GM21367 (cell line): Measurements from ENCODE around the gene EGLN1.

Experiments
- ATAC-seq: cut with Tn5 transposase; IDR thresholded peaks from one replicate; pipeline ENCODE4 v1.9.1; 2021; ENCODE audit not compliant: unreplicated experiment

The EGLN1 gene

DNA sequence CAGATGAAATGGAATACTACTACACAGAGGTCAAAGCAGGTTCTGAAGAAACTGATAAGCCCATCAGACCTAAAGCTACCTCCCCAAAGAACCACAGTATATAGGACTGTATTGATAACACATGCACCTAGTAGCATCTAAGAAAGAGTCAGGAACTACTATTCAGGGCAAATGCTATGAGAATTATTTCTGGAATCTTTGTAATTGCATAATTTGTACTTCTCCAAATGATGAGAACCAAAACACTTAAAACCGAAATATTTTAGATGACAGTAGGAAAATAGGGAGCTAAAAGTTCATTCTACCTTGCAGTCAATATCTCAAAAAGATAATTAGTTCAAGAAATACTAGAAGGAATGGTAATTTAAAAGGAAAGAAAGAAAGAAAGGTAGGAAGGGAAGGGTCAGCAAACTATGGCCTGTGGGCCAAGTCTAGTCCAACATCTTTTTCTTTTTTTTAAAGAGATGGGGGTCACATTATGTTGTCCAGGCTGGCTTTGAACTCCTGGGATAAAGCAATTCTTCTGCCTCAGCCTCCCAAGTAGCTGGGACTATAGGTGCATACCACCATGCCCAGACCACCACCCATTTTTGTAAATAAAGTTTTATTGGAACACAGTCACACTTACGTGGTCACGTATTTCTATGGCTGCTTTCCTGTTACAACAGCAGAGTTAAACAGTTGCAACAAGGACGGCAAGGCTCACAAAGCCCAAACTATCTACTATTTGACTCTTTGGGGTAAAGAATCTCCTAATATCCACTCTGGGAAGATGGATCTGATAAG lies 24.0 kb downstream of the EGLN1 start:
- ATAC-seq, result no peak

DNA sequence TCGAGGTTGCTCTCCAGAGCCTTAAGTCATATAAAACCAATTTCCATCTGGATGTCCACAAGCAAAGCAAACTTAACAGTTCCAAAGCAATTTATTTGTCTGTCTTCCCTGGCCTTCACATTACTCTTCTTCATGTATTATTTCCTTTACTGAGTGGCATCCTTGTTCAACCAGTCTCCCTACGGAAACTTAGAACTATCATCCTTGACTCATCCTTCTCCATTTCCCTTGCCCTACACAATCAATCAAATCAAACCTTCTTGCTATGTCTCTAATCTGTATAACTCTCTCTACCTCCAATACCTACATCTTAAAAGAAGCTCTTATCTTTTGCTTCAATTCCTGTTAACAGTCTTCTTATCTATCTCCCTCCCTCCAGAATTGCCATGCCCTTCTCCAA lies 25.4 kb downstream of the EGLN1 start:
- ATAC-seq, result no peak

DNA sequence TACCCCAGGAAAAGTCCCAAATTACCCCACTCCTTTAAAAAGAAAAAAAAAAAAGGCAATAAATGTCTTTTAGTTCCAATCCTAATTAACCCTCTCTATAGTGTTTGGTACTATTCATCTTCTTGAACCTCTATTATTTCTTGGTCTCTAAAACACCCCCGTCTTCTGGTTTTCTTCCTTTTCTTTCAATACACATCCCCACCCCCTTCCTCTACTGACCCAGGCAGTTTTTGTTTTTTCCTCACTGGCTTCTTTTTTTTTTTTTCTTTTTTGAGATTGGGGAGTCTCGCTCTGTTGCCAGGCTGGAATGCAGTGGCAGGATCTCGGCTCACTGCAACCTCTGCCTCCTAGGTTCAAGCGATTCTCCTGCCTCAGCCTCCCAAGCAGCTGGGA lies 26.1 kb downstream of the EGLN1 start:
- no peak for ATAC-seq

DNA sequence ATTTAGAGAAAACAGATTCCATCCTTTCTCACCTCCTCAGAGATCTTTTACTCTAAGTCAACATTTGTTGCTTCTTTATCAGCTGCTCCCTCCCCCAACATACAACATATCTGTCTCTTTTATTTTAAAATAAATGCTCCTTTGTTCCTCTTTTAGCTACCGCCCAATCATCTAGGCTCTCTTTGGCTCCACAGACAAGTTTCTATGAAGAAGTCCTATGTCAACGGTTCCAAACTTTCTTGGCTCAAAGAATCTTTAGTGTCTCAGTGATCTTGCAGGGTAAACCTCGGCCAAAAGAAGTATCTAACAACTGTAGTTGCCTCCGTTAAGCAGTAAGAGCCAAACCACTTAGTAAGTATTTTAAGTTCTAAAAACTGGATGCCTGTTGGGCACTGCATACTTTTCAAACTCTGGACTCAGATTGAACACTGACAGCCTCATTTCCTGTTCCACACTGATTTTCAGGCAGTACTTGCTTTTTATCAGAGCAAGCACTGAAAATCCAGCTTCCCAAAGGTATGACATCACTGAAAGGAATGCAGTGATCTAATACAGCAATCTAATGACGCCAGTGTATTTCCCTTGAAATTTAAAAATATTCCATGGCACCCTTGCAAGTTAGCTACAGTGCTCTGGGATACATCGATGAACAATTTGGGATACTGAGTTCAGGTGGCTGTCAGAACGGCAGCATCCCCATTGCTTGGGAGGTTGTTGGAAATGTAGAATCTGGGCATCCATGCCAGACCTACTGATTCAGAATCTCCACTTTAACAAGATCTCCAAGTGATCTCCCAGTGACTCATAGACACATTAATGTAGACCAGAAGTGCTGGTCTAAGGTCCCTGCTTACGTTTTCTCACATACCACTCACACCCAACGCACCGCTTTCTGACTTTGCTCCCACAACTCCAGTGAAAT lies 26.8 kb downstream of the EGLN1 start:
- ATAC-seq, result no peak

DNA sequence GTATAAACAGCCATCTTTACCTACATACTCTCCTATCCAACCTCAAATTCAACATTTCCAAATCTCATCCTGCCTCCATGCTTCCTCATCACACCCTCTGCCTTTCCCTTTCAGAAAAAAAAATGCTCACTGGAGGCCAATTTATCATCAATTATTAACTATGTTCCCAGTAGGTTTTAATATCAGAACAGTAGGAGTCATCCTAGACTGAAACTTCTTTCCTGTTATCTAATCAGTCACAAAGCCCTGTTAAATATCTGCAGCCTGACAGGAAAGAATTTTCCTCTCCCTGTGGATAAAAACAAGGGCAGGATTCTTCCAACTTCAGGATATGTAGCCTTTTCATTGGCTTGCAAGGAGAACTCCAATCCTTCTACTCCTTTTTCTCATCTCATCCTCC lies 28.4 kb downstream of the EGLN1 start:
- no peak for ATAC-seq

DNA sequence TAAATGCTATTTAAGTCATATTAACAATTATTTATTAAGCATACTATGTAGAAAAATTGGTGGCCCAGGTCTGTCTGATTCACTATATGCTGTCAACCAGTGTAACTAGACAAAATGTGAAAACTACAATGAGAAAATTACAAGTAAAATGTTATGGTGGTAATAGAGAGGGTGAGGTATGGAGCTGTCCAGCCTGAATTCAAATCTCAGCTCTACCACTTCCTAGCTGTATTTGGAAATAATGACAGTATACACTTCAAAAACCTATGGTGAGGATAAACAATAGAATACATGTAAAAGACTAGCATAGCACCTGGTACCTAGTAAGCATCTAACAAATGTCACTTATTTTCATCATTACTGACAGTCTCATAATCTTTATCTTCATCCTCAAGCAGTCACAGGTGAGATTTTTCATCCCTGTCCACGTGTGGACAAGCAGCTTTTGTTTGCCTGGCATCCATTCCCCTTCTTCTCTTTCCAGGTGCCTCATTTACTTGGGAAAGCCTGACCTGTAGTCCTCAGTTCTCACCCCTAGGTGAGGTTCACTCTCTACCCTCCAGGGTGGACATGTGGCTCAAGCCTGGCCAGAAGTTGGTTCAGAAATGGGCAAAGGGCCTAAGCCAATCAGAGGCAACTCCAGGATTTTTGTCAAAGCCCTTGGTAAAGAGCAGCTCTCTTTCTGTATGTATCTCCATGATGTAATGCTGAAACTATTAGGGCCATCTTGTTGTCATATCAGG lies 29.5 kb downstream of the EGLN1 start:
- no peak for ATAC-seq

DNA sequence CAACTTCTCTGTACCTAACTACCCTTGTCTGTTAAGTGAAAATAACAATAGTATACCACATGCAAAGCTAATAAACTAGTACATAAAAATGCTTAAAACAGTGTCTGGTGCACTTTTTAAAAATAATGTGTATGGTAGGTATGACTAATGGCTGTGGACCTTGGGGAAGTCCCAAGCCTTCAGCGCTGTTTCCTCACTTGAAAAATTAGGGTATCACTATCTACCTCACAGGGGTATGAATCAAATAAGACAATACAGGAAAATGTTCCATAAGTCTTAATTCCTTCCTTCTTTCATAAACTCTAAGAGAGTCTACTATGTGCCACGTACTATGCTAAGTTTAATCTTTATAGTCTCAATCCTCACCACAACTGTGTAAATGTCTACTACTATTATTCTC lies 32.0 kb downstream of the EGLN1 start:
- ATAC-seq, result no peak

DNA sequence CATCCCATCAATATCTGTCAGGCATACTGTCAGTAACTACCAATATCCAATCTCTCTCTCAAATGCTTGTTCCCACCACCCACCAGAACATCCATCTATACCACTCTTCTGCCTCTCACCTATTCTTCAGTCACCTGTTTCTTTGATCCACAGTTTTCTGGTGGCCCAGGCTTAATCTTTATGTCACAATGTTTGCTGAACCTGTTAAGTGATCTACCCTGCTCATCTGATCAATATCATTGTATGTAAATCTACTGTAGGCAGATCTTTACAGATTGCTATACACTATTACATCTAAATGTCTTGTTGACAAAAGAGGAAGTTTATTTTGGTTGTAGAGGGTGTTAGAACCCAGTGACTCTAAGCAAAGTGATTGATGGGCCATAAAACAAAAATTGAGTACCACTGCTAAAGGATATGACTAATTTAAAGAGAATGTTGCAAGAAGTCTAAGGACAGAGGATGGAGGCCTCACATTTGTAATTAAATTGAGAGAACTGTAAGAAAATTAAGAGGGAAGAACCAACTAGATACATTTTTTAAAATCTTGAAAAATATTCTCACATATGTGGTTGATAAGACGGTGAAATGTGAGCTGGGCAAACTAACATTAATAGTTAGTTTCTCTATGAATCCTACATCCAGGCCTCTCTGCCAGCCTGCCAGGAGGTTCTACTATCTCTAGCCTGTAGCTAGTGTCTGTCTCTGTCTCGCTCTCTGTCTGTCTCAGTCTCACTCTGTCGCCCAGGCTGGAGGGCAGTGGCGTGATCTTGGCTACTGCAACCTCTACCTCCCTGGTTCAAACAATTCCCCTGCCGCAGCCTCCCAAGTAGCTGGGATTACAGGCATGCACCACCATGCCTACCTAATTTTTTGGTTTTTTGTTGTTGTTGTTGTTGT lies 34.1 kb downstream of the EGLN1 start:
- no peak for ATAC-seq

DNA sequence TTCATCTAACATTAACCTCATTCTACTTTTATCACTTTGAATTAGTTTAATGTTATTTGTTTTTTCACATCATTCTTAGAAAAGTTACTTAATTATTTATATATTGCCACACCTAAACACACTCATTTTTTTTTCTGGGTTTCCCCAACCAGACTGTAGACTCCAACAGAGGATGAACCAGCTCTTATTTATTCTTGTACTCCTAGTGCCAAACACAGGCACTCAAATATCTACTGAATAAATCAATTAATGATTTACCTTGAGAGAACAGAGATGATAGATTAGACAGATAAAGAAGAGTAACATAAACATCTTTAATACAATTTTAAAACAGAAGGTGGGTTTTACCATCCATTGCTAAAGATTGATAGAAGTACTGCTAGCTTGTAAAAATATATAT lies 35.6 kb downstream of the EGLN1 start:
- no peak for ATAC-seq

DNA sequence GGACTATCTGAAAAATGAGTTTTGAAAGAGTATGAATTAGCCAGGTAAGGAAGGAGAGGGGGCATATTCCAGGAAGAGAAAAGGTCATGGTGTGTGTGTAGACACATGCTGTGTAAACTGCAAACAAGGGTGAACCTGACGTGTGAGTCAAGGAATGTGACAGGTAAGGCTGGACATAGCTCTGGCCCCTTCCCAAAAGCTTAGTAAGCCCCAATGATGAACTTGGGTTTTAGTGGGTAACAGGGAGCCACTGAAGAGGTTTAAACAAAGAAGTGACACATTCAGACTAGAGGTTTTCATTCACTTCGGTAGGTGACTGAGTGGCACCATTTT lies 36.7 kb downstream of the EGLN1 start:
- ATAC-seq, result no peak

DNA sequence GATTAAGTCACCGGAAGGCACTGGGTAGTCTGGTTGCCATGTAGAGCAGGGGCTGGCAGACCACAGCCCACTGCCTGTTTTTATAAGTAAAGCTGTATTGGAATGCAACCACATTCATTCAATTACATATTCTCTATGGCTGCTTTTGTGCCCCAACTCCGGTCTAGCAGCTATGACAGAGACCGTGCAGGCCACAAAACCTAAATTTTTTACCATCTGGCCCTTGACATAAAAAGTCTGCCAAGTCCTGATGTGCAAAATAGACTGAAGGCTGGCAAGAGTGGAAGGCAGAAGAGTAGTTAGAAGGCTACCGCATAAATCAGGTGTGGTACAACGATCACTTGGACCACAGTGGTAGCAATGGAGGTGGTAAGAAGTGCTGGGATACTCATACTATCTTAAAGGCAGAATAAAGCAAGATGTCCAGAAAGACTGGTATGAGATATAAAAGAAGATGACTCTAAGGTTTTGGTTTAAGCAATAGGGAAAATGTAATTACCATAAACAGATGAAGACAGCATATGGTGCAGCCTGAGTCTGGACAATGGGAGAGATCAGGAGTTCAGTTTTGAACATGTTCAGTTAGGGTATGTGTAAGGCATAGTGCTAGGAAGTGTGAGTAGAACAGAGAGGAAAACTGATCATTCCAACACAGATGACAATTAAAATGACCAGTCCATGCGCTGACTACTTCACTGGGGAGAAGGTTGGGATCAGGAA lies 37.2 kb downstream of the EGLN1 start:
- ATAC-seq, result no peak

DNA sequence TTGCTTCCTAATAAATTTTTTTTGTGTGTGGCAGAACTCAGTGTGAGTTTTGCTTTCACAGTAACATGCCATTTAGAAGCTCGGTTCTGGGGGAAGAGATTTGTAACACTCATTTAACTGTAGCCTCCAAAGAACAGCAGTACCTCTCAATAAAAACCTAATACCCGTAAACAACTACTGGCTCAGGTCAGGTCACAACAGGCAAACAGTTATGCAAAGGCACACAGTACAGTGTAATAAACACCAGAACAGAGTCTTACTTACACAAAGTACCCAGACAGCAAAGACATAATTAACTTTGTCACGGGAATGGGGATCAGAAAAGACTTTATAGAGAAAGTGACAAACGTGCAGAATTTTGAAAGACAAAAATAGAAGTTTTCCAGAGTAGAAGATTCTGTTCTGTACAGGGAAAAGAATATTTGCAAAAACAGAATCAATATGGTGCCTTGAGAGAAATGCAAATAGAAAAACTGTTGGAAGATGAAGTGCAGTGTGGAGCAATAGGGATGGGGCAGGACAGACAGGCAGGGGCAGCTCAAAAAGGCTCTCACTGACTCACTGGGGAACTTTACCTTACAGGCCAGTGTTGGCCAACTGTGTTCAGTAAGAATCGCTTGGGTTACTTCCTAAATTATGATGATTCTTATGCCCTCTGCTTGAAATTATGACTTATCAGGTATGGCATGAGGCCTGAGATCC lies 38.8 kb downstream of the EGLN1 start:
- ATAC-seq, result no peak

DNA sequence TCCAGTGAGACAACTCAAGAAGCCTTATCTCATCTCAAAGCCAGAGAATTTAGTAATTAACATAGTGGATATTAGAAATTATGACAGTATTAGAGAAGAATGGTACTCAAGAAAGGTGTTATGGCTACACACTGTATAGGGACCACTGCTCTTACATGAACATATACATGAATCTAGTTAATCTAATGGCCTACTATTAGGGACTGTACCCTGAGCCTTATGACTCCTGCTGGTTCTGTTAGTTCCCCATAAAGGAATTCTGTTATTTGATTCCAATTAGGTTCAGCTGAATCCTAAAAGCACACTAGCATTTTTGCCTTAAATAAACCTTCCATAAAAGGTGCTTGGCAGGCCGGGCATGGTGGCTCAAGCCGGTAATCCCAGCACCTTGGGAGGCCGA lies 39.7 kb downstream of the EGLN1 start:
- ATAC-seq, result no peak

DNA sequence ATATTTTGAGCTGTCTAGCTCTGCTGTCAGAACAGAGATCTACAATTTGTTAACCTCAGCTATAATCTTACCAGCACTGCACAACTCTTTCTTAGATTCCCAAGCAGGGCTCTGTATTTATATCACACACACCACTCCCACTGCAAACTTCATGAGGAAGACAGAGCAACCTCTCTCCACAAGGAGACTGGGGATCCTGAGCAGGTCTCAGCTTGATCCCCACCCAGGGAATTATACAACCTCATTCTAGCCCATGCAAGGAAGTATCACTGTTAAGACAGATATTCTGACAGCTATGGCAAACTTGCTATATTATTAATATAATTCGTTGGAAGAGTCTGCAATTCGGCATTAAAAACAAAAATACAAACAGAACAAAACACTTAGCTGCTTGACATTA lies 40.4 kb downstream of the EGLN1 start:
- no peak for ATAC-seq

DNA sequence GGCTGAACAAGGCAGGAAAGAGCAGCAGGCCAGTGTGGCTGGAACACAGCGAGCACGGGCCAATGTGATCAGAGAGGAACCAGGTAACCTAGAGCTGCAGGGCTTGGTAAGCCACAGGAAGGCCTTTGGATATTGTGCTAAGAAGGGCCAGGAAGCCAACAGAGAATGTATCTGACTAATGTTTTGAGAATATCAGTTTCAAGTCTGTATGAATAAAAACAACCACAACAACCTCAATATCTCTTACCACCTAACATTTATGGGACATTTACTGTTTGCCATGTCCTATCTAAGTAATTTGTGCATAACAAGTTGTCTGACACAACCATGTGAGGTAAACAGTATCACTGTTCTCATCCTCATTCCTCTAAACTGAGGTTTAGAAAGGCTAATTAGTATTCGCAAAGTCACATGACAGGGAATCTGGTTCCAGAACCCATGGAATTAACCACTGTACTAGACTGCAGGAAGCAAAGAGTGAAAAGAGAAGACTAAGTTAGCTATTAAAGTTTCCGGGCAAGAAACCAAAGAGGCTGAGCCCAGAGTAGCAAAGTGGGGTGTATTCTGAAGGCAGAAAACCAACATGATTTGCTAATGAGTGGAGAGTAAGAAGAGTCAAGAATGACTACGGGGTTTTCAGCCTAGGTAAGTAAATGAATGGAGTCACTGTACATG lies 45.1 kb downstream of the EGLN1 start:
- ATAC-seq, result no peak

DNA sequence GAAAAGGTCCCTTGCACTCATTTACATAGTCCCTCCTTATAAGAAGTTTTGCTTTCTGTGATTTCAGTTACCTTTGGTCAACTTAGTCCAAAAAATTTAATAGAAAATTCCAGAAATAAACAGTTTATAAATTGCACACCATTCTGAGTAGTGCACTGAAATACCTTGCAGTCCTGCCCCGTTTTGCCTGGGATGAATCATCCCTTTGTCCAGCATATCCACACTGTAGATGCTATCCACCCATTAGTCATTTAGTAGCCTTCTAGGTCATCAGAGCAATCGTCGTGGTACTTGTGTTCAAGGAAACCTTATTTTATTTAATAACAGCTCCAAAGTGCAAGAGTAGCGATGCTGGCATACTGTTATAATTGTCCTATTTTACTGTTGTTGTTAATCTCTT lies 46.0 kb downstream of the EGLN1 start:
- no peak for ATAC-seq

DNA sequence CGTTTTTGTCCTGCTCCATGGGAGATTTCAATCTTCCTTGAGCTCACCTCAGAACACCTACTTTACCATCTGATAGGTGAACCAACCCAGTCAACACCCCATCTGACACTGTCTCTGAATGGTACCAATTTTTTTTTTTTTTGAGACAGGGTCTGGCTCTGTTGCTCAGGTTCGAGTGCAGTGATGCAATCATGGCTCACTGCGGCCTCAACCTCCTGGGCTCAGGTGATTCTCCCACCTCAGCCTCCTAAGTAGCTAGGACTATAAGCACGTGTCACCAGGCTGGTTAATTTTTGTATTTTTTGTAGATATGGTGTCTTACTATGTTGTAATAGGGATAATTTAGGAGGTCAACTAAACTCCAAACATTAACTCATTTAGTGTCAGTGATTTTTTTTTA lies 47.7 kb downstream of the EGLN1 start:
- no peak for ATAC-seq

DNA sequence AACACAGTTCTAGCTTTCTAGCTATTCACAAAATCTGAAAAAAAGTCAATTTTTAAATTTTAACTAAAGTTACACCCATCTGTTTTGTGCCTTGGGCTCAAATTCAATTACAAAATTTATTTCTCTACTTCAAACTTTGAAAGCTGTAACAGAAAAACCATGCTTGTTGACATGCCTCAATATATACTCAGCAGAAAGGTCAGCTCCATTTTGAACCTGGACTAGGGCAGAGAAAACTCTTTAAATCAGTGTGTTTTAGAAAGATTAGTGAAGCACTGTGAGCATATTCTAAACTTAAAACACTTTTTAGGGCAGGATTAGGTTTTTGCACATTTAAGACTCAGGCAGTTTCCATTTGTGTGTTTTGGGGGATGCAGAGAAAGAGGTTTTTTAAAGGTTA lies 49.6 kb downstream of the EGLN1 start:
- no peak for ATAC-seq

DNA sequence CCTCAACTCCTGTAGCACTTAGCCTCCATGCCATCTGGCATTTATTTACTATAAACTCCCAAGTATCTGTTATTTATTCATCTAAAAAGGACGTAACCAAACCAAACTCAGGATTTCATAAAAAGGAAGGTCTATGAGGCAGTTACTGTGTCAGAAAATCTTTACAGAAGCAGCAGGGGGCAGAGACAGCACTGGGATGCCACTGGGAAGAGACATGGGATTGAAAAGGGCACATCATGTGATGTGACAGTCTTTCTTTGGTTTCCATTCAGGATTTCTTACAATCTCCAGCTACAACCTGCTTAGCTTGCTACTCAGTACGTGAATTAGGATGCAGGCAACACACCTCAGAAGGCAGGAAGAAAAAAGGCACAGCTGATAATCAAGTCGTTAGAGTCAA lies 52.8 kb downstream of the EGLN1 start:
- no peak for ATAC-seq
